HG03571 (cell line): ENCODE results near the gene CCN2.

Experiments
- ATAC-seq: cut with Tn5 transposase; IDR thresholded peaks from one replicate; pipeline ENCODE4 v1.9.1; 2021; ENCODE audit not compliant: unreplicated experiment

CCN2 gene

GRCh38 chr6:131950767-131951575, at the start of gene CCN2:
Gene CCN2, minus strand, starts transcription at chr6:131951372. Its CDS starts 200 bp downstream, at chr6:131951172.
- no peak for ATAC-seq

- ATAC-seq, result no peak
These were observed 49.1 kb upstream of the CCN2 start for GRCh38 chr6:132000296-132000695.

GRCh38 chr6:131999545-132000146, 48.5 kb upstream of the CCN2 start:
- no peak for ATAC-seq

GRCh38 chr6:131998255-131998982, 47.2 kb upstream of the CCN2 start:
- no peak for ATAC-seq

DNA sequence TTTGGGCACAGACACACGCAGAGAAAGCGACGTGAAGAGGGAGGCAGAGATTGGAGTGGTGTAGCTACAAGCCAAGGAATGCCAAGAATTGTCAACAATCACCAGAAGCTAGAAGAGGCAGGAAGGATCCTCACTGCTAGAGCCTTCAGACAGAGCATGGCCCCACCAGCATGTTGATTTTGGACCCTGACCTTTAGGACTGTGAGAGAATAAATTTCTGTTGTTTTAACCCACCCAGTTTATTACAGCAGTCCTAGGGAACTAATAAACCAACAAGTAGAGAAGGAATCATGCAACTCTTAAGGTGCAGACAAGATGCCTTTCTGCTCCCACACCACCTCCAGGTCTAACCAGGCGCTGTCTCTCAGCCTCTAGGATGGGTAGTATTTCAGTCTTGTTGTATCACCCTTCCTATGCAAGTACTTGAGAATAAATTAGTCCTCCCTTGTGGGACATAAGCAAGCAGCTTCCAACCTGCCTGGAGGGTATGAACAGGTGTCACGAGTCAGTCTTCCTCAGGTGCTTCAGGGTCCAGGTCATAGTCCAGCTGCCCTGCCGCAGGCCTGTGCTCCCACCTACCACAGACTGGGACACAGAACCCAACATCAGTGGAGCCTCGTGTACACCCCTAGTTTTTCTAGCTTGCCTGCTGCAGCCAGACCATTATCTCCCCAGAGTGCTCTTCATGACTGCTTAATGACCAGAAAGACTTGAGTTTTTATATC, 46.4 kb upstream of the CCN2 start:
- no peak for ATAC-seq

DNA sequence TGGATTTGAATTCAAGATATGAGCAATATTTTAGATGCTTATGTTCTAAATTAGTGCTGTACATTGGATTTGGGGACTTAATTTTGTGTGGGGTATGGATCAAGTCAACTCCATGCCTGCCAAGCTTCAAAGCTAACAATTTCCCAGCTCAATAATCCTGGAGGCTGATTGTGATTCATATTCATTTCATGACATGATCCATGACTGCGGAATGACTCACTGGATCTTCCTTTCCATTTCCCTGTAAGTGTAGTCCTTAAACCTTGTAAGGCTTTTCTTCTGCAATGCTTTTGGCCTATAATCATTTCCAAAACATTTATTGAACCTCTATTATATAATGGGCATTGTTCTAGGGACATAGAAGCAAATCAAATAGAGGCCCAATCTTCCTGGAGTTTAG, 44.7 kb upstream of the CCN2 start:
- ATAC-seq, result no peak

GRCh38 chr6:131992557-131992956, 41.4 kb upstream of the CCN2 start:
- ATAC-seq, result no peak

DNA sequence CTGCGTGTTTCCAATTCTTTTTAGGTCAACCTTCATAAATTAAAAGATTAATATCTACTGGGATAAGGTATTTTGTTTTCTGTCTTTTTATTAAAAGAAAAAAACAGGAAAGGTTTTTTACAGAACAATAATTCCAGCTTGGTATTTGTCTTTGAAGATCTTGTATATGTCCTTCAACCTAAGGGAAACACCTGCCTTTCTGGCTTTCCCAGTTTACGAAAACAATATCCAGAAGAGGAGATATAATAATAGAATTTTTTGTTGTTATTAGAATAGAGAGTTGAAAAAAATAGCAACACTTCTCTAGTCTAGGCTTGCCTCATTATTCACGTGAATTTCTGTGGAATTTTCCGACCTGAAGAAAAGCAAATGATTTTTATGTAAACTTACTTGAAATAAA, 37.9 kb upstream of the CCN2 start:
- ATAC-seq, result no peak

GRCh38 chr6:131982740-131983259, 31.6 kb upstream of the CCN2 start:
- ATAC-seq, result no peak

DNA sequence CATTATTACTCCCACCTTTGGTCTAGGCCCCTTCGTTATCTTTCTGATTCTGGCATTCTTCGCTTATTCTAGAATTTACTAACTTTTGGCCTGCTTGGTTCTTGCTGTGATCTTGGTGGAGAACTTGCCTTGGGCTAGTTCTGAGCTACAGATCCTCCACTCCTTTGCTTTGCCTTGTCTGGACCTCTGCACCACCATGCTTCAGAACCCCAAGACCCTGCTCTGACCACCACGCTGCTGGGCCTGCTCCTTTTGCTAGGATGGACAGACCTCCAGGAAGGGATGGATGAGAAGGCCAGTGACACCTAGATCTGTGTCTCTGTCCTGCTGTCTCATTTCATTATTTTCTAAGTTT, 30.4 kb upstream of the CCN2 start:
- ATAC-seq, result no peak

- ATAC-seq, result no peak
These were observed 29.8 kb upstream of the CCN2 start for GRCh38 chr6:131980791-131981623.

GRCh38 chr6:131980338-131980790, 29.2 kb upstream of the CCN2 start:
- no peak for ATAC-seq

DNA sequence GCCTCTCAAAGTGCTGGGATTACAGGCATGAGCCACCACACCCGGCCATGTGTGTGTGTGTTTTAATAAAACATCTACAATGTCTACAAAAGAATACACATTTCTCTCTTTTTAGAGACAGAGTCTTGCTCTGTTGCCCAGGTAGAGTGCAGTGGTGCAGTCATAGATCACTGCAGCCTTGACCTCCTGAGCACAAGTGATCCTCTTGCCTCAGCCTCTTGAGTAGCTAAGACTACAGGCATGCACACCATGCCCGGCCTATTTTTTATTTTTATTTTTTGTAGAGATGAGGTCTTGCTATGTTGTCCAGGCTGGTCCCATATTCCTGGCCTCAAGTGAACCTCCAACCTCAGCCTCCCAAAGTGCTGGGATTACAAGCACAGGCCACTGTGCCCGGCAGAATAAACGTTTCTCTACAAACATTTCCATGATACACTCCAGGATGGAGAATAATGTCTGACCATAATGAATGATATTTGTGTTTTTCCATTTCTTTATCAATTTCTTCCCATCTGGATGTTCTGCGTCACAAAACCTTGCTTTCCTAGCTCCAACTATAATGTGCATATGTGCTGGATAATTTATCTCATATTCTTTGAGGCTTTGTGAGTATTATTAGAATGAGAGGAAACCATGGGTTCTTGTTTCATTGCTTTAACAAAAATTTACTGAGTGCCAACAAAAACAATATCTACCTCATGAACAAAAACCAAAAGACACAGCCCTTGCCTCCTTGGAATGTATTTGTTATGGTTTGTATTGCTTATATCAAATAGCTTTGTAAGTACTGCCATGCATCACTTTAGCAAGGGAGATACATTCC, 28.6 kb upstream of the CCN2 start:
- ATAC-seq, result no peak

DNA sequence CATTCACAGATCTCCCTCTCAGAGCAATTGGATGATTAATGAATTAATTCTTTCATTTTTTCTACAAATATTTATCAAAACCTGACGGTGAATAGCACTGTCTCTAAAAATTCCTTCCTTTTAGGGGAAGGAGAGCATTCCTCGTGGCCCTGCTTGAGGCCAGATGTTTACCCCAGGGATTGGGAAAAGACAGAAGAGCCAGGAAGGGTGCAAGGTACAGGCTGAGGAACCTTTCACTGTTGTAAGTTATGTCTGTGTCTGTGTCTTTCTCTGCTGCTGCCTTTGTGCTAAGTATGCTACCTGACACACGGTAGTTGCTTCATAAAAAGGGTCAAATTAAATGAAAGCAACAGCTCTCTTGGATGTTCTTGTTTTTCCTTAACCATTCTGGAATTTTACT, 27.4 kb upstream of the CCN2 start:
- ATAC-seq, result no peak

DNA sequence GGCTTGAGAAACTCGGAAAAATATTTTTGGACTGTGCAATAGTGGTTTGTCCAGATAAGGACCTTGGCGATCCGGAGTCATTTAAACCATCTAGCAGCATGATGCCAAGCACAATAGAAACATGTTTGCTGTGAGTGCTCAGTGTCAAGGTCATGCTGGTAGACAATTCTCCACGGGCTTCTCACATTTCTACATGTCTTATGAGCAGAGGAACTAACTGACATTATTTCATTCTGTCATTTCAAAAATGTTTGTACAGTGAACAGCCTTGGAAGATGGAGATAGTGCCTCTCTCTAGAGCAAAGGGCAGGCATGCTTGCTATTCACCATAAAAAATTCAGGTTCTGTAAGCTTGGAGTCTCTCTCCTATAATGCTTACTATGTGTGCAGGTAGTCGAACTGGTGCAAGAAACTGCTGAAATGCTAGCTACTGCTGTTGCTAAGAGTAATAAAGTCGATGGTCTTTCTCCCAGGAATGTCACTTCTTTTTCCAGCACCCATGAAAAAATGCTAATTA, 25.4 kb upstream of the CCN2 start:
- ATAC-seq, result no peak

DNA sequence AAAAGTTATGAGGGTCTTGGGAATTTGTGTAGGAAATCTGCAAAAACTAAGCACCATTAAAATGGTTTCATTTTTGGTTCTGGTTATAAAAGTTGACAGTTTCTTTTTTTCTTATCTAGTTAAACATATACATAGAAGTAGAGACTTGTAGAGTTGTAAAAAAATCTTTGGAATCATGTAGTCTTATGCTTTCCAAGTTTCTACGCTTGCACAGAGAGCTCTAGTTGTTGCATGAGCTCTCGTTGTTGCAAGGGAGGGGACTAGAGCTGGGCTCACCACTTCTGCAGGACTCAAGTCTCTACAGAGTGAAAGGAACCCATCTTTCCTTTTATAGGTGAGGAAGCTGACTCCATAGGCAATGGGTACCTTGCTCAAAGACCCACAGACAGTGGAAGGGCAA, 21.6 kb upstream of the CCN2 start:
- ATAC-seq, result no peak

DNA sequence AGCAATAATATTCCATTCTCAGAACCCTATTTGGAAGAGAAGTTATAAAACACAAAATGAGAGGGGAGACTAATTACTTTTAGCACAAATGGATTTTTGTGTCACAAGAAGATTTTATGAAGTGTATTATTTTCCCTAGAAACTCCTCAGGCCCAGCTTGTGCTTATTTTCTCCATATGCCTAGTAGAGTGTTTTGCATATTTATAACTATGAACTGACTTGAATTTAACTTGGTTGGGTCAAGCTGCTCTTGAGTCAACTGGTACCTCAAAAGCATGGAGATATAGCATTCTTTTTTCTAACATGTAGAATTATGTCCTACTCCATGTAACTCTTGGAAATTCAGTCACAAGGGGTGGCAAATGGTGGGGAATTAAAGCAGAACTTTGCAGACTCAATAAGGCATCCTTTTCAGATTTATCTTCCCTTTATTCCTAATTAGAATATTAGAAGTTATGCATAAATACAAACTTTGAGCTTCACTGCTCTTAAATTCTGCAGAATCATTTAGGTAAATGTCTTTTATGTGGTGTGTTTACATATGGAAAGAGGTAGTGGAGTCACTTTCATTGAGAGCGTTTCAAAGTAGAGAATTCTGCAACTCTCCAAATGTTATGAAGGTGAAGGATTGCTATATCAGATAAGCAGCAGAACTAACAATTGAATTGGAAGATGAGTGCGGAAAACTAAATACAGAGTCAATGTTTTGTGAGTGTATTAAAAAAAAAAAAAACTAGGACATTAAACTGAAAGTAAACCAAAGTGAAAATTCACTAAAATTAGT, 19.1 kb upstream of the CCN2 start:
- ATAC-seq, result no peak

GRCh38 chr6:131968656-131969055, 17.5 kb upstream of the CCN2 start:
- ATAC-seq, result no peak
